ENCODE measurements around the gene SLC6A6. TPM values are rescaled to one million over a fixed set of nuclear protein-coding genes. Genes with fewer than 3 reads are reported as not detected.

Gene SLC6A6
- total RNA-seq, 1 donor from 2014 or later: 24.2 TPM

DNA sequence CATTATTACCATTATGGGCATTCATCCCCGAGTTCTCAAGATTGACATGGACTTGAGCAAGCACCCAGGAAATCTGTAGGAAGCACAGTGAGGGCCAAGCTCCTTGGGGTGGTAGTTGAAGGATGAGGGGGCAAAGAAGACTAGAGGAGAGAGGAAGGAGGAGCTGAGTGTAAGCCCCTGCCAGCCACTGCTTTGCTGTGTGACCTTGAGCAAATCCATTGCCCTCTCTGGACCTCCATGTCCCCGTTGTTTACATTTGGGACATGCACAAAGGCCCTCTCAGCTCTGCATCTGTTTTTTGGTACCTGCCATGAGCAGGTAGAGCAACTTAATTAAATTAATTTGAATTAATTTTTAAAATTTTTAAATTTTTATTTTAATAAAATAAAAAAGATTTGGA lies 33.5 kb upstream of the SLC6A6 start:
- no peak overlapping the region for H3K27ac Mint-ChIP-seq (ENCODE audit: unreplicated experiment)
- H3K9ac ChIP-seq (ENCODE audit: low read length): no peak overlapping the region
- H3K4me3 ChIP-seq (ENCODE audit: insufficient read depth, low read depth, low read length): no peak overlapping the region
- no peak overlapping the region for H3K27ac ChIP-seq (ENCODE audit: low read depth, low read length)
- H3K36me3 Mint-ChIP-seq (ENCODE audit: low read depth, unreplicated experiment): no peaks in the 10 kb centered on the region
- TF ChIP-seq EZH2 (IDR thresholded peaks at IDR 0.05; ENCODE audit: insufficient read depth, low read length): no peak
- TF ChIP-seq, protein P1, sequence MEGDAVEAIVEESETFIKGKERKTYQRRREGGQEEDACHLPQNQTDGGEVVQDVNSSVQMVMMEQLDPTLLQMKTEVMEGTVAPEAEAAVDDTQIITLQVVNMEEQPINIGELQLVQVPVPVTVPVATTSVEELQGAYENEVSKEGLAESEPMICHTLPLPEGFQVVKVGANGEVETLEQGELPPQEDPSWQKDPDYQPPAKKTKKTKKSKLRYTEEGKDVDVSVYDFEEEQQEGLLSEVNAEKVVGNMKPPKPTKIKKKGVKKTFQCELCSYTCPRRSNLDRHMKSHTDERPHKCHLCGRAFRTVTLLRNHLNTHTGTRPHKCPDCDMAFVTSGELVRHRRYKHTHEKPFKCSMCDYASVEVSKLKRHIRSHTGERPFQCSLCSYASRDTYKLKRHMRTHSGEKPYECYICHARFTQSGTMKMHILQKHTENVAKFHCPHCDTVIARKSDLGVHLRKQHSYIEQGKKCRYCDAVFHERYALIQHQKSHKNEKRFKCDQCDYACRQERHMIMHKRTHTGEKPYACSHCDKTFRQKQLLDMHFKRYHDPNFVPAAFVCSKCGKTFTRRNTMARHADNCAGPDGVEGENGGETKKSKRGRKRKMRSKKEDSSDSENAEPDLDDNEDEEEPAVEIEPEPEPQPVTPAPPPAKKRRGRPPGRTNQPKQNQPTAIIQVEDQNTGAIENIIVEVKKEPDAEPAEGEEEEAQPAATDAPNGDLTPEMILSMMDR (IDR thresholded peaks at IDR 0.05; ENCODE audit: insufficient read depth, low read depth, low read length): no peak
- no peak overlapping the region for H3K4me3 Mint-ChIP-seq (ENCODE audit: unreplicated experiment)
- peaks cover 9% of the 10 kb centered on the region for H3K4me1 Mint-ChIP-seq (ENCODE audit: low read depth, unreplicated experiment)
- no peaks in the 10 kb centered on the region for H3K36me3 ChIP-seq (ENCODE audit: insufficient read depth, low read length)
- no peaks in the 10 kb centered on the region for H3K9me3 ChIP-seq (ENCODE audit: insufficient read depth, low read depth, low read length)
- peaks cover 10% of the 10 kb centered on the region for H3K27me3 ChIP-seq (ENCODE audit: insufficient read depth, low read length)
- no peak overlapping the region for H3K4me2 ChIP-seq (ENCODE audit: low read length)
- no peaks in the 10 kb centered on the region for H3K9me3 Mint-ChIP-seq (ENCODE audit: unreplicated experiment)
- H2AFZ ChIP-seq (ENCODE audit: low read depth, low read length): no peak overlapping the region
- H3K27me3 Mint-ChIP-seq (ENCODE audit: low read depth, unreplicated experiment): peaks cover 60% of the 10 kb centered on the region
- H3K79me2 ChIP-seq (ENCODE audit: insufficient read depth, low read length): no peaks in the 10 kb centered on the region
- no peak for DNase-seq (ENCODE audit: low read depth)
- no peaks in the 10 kb centered on the region for H4K20me1 ChIP-seq (ENCODE audit: insufficient read depth, low read length)
- no peak for FAIRE-seq
- H3K4me1 ChIP-seq (ENCODE audit: insufficient read depth, low read length): peaks cover 14% of the 10 kb centered on the region

DNA sequence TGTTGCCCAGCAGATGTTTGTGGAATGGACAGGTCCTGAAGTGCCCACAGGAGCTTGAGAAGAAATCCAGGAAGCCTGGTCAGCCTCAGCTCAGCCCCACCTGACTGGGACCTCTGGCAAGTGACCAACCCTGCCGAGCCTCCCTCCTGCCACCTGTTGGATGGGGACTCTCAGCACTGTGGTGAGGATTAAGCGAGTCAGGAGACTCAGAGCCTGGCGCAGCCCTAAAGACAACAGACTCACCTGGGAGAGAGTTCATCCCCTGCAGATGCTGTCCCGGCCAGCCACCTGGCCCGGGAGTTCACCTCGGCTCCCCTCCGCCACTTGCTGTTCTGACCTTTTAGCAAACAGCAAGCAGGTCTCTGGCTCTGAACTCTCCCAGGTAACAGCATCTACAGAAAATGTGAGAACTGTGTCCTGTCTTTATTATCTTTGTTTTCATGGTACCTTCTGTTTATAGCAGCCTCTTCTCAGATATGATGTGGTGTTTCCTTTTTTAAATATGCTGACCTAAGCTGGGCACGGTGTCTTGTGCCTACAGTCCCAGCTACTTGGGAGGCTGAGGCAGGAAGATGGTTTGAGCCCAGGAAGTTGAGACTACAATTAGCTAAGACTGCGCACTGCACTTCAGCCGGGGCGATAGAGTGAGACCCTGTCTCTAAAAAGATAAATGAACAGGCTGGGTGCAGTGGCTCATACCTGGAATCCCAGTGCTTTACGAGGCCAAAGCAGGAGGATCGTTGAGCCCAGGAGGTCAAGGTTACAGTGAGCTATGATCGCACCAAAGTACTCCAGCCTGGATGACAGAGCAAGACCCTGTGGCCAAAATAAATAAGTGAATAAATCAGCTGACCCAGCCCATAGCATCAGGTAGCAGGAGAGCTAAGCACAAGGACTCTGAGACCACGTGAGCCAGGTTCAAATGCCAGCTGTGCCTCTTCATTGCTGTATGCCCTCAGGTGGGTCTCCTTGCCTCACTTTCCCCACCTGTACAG lies 32.4 kb upstream of the SLC6A6 start:
- peaks cover 15% of the 10 kb centered on the region for H3K4me1 ChIP-seq (ENCODE audit: insufficient read depth, low read length)
- Mint-ChIP-seq H3K4me1 (ENCODE audit: low read depth, unreplicated experiment) (peaks cover 8% of the 10 kb centered on the region), H3K9me3 (ENCODE audit: unreplicated experiment) (no peaks in the 10 kb centered on the region), H3K36me3 (ENCODE audit: low read depth, unreplicated experiment) (no peaks in the 10 kb centered on the region), H3K27ac (ENCODE audit: unreplicated experiment) (no peak overlapping the region), H3K27me3 (ENCODE audit: low read depth, unreplicated experiment) (peaks cover 56% of the 10 kb centered on the region), H3K4me3 (ENCODE audit: unreplicated experiment) (no peak overlapping the region)
- no peak overlapping the region for H3K4me2 ChIP-seq (ENCODE audit: low read length)
- DNase-seq (ENCODE audit: low read depth) (no peak), FAIRE-seq (no peak)
- no peaks in the 10 kb centered on the region for H3K9me3 ChIP-seq (ENCODE audit: insufficient read depth, low read depth, low read length)
- no peak overlapping the region for H3K27ac ChIP-seq (ENCODE audit: low read depth, low read length)
- no peak for TF ChIP-seq EZH2 (IDR thresholded peaks at IDR 0.05; ENCODE audit: insufficient read depth, low read length)
- TF ChIP-seq, protein P1 (IDR thresholded peaks at IDR 0.05; ENCODE audit: insufficient read depth, low read depth, low read length): no peak
- peaks cover 10% of the 10 kb centered on the region for H3K27me3 ChIP-seq (ENCODE audit: insufficient read depth, low read length)
- H3K4me3 ChIP-seq (ENCODE audit: insufficient read depth, low read depth, low read length): no peak overlapping the region
- no peak overlapping the region for H3K9ac ChIP-seq (ENCODE audit: low read length)
- H4K20me1 ChIP-seq (ENCODE audit: insufficient read depth, low read length): no peaks in the 10 kb centered on the region
- no peak overlapping the region for H2AFZ ChIP-seq (ENCODE audit: low read depth, low read length)
- H3K36me3 ChIP-seq (ENCODE audit: insufficient read depth, low read length): no peaks in the 10 kb centered on the region
- no peaks in the 10 kb centered on the region for H3K79me2 ChIP-seq (ENCODE audit: insufficient read depth, low read length)

All from astrocyte (in vitro differentiated cells and primary cell).